Measurements from ENCODE around the gene SLC44A5.
"Not testable (repeated sequence)": the region's sequence is repeated elsewhere in the genome, so short reads cannot be mapped to it uniquely, and the experiment has no call there.

The SLC44A5 gene

GRCh38 chr1:75400716-75401115 is 210.2 kb downstream of the SLC44A5 start:
- H3K4me3 ChIP-seq (ENCODE audit: low read length): no peak overlapping the region
- DNase-seq (ENCODE audit: low read depth): no peak
- TF ChIP-seq CTCF (conservative IDR thresholded peaks at IDR 0.05; ENCODE audit: low read length): no peak

GRCh38 chr1:75396745-75397144 is 214.2 kb downstream of the SLC44A5 start:
- no peak for TF ChIP-seq CTCF (conservative IDR thresholded peaks at IDR 0.05; ENCODE audit: low read length)
- no peak for DNase-seq (ENCODE audit: low read depth)
- H3K4me3 ChIP-seq (ENCODE audit: low read length): no peak overlapping the region

- H3K4me3 ChIP-seq (ENCODE audit: low read length): no peak overlapping the region
- DNase-seq (ENCODE audit: low read depth): no peak
- no peak for TF ChIP-seq CTCF (conservative IDR thresholded peaks at IDR 0.05; ENCODE audit: low read length)
These were observed 214.7 kb downstream of the SLC44A5 start for GRCh38 chr1:75396260-75396659.

GRCh38 chr1:75394386-75395139 is 216.4 kb downstream of the SLC44A5 start:
- TF ChIP-seq CTCF (conservative IDR thresholded peaks at IDR 0.05; ENCODE audit: low read length): no peak
- DNase-seq (ENCODE audit: low read depth): no peak
- H3K4me3 ChIP-seq (ENCODE audit: low read length): no peak overlapping the region

GRCh38 chr1:75392278-75392677 is 218.6 kb downstream of the SLC44A5 start:
- no peak overlapping the region for H3K4me3 ChIP-seq (ENCODE audit: low read length)
- TF ChIP-seq CTCF (conservative IDR thresholded peaks at IDR 0.05; ENCODE audit: low read length): no peak
- no peak for DNase-seq (ENCODE audit: low read depth)

GRCh38 chr1:75375476-75376447 is 235.2 kb downstream of the SLC44A5 start:
- DNase-seq (ENCODE audit: low read depth); H3K4me3 ChIP-seq (ENCODE audit: low read length): not testable (repeated sequence)

- no peak for DNase-seq (ENCODE audit: low read depth)
- TF ChIP-seq CTCF (conservative IDR thresholded peaks at IDR 0.05; ENCODE audit: low read length): no peak
These were observed 237.3 kb downstream of the SLC44A5 start for GRCh38 chr1:75373542-75374159.

More at GRCh38 chr1:75373542-75374159, 237.3 kb downstream of the SLC44A5 start:
- H3K4me3 ChIP-seq (ENCODE audit: low read length): no peak overlapping the region

All from AG10803 (cell line).